GM19397 (cell line): ENCODE data around the gene CHRM5.
"Not testable (repeated sequence)": the region's sequence is repeated elsewhere in the genome, so short reads cannot be mapped to it uniquely, and the experiment has no call there.

ENCODE experiments used
- ATAC-seq: cut with Tn5 transposase; IDR thresholded peaks from one replicate; pipeline ENCODE4 v1.9.1; 2021; ENCODE audit warnings: mild to moderate bottlenecking, moderate library complexity; ENCODE audit not compliant: unreplicated experiment

Gene CHRM5

GRCh38 chr15:33987444-33987843 lies 19.1 kb downstream of the CHRM5 start:
- no peak for ATAC-seq

GRCh38 chr15:33988384-33988783 lies 20.1 kb downstream of the CHRM5 start:
- ATAC-seq, result no peak

GRCh38 chr15:33994005-33994615 lies 25.8 kb downstream of the CHRM5 start:
- ATAC-seq, result no peak

GRCh38 chr15:33995666-33996065 lies 27.4 kb downstream of the CHRM5 start:
- ATAC-seq, result not testable (repeated sequence)

- no peak for ATAC-seq
Observed at GRCh38 chr15:34001536-34001935, 33.2 kb downstream of the CHRM5 start.

GRCh38 chr15:34006381-34006780 lies 38.1 kb downstream of the CHRM5 start:
- ATAC-seq, result no peak

GRCh38 chr15:34009656-34010055 lies 41.4 kb downstream of the CHRM5 start:
- no peak for ATAC-seq

GRCh38 chr15:34010921-34011320 lies 42.6 kb downstream of the CHRM5 start:
- no peak for ATAC-seq

GRCh38 chr15:34011481-34011880 lies 43.2 kb downstream of the CHRM5 start:
- no peak for ATAC-seq

- no peak for ATAC-seq
Observed at GRCh38 chr15:34012461-34013028, 44.2 kb downstream of the CHRM5 start.

- no peak for ATAC-seq
Observed at GRCh38 chr15:34013746-34014145, 45.4 kb downstream of the CHRM5 start.

GRCh38 chr15:34014556-34014955 lies 46.3 kb downstream of the CHRM5 start:
- no peak for ATAC-seq

GRCh38 chr15:34018021-34018645 lies 49.8 kb downstream of the CHRM5 start:
- ATAC-seq, result no peak

- ATAC-seq, result not testable (repeated sequence)
Observed at GRCh38 chr15:34018738-34019137, 50.4 kb downstream of the CHRM5 start.

GRCh38 chr15:34019369-34019990 lies 51.2 kb downstream of the CHRM5 start:
- ATAC-seq, result no peak

- ATAC-seq, result no peak
Observed at GRCh38 chr15:34023907-34024306, 55.6 kb downstream of the CHRM5 start.

GRCh38 chr15:34025252-34025651 lies 57.0 kb downstream of the CHRM5 start:
- no peak for ATAC-seq

GRCh38 chr15:34027606-34028005 lies 59.3 kb downstream of the CHRM5 start:
- ATAC-seq, result no peak

- no peak for ATAC-seq
Observed at GRCh38 chr15:34031987-34032760, 63.9 kb downstream of the CHRM5 start.

- peak; percentile 82 for ATAC-seq
Observed at GRCh38 chr15:34038023-34038870, 70.0 kb downstream of the CHRM5 start.
